H9 (cell line): ENCODE measurements around the gene NDUFAF4. TPM values are rescaled to one million over a fixed set of nuclear protein-coding genes. Genes with fewer than 3 reads are reported as not detected.

Source experiments
- DNase-seq: peaks from one replicate; pipeline ENCODE4 v3.0.0-alpha.2; 2017
- H2AFZ ChIP-seq: one replicate; pipeline ENCODE4 v1.6.1; 2013; ENCODE audit warnings: mild to moderate bottlenecking, low read length, control low read depth, moderate library complexity
- H2AK5ac ChIP-seq: 2 replicates; pipeline ENCODE4 v1.6.1; 2013; ENCODE audit warnings: low read length, control low read depth, mixed read lengths; ENCODE audit not compliant: insufficient read length
- H2BK120ac ChIP-seq: one replicate; pipeline ENCODE4 v1.6.1; 2013; ENCODE audit warnings: low read depth, mild to moderate bottlenecking, low read length, control low read depth, inconsistent platforms; ENCODE audit not compliant: poor library complexity, severe bottlenecking
- H2BK12ac ChIP-seq: 2 replicates; pipeline ENCODE4 v1.6.1; 2013; ENCODE audit warnings: low read length, control low read depth, mixed read lengths, low read depth; ENCODE audit not compliant: insufficient read length
- H2BK15ac ChIP-seq: 2 replicates; pipeline ENCODE4 v1.6.1; 2013; ENCODE audit warnings: low read depth, low read length, control low read depth
- H2BK20ac ChIP-seq: one replicate; pipeline ENCODE4 v1.6.1; 2013; ENCODE audit warnings: low read depth, mild to moderate bottlenecking, low read length, control low read depth, inconsistent platforms; ENCODE audit not compliant: poor library complexity, severe bottlenecking
- H2BK5ac ChIP-seq: 2 replicates; pipeline ENCODE4 v1.6.1; 2013; ENCODE audit warnings: low read length, control low read depth, mixed read lengths; ENCODE audit not compliant: insufficient read length
- H3K14ac ChIP-seq: 2 replicates; pipeline ENCODE4 v1.6.1; 2013; ENCODE audit warnings: low read length, control low read depth; ENCODE audit not compliant: insufficient read depth
- H3K18ac ChIP-seq: 2 replicates; pipeline ENCODE4 v1.6.1; 2013; ENCODE audit warnings: low read depth, mild to moderate bottlenecking, mixed read lengths, low read length, control low read depth; ENCODE audit not compliant: insufficient read length
- H3K23ac ChIP-seq: 2 replicates; pipeline ENCODE4 v1.6.1; 2013; ENCODE audit warnings: low read length, control low read depth, mixed read lengths, low read depth; ENCODE audit not compliant: insufficient read length
- H3K23me2 ChIP-seq: 2 replicates; pipeline ENCODE4 v1.6.1; 2013; ENCODE audit warnings: low read depth, mild to moderate bottlenecking, mixed read lengths, low read length, control low read depth; ENCODE audit not compliant: insufficient read length, poor library complexity, severe bottlenecking
- H3K27ac ChIP-seq: 2 replicates; pipeline ENCODE4 v1.5.1; 2013; ENCODE audit warnings: low read length, control low read depth, mixed read lengths, low read depth; ENCODE audit not compliant: insufficient read length
- H3K27me3 ChIP-seq: 2 replicates; pipeline ENCODE4 v1.6.1; 2013; ENCODE audit warnings: low read length, control low read depth, inconsistent platforms; ENCODE audit not compliant: insufficient read depth
- H3K4ac ChIP-seq: 2 replicates; pipeline ENCODE4 v1.6.1; 2013; ENCODE audit warnings: low read depth, mild to moderate bottlenecking, control low read depth, inconsistent platforms, low read length, moderate library complexity
- H3K4me1 ChIP-seq: 2 replicates; pipeline ENCODE4 v1.6.1; 2013; ENCODE audit warnings: low read length, control low read depth, inconsistent platforms; ENCODE audit not compliant: insufficient read depth
- H3K4me2 ChIP-seq: 2 replicates; pipeline ENCODE4 v1.6.1; 2013; ENCODE audit warnings: low read length, control low read depth, mixed read lengths; ENCODE audit not compliant: insufficient read length, insufficient read depth
- H3K56ac ChIP-seq: 2 replicates; pipeline ENCODE4 v1.6.1; 2013; ENCODE audit warnings: low read depth, mild to moderate bottlenecking, mixed read lengths, low read length, control low read depth; ENCODE audit not compliant: insufficient read length
- H3K79me1 ChIP-seq: 2 replicates; pipeline ENCODE4 v1.6.1; 2013; ENCODE audit warnings: low read depth, mild to moderate bottlenecking, moderate library complexity, low read length, control low read depth, inconsistent platforms; ENCODE audit not compliant: insufficient read depth, poor library complexity, severe bottlenecking
- H3K79me2 ChIP-seq: 2 replicates; pipeline ENCODE4 v1.6.1; 2013; ENCODE audit warnings: low read length, control low read depth, inconsistent platforms; ENCODE audit not compliant: insufficient read depth
- H3K9ac ChIP-seq: 2 replicates; pipeline ENCODE4 v1.6.1; 2013; ENCODE audit warnings: low read length, control low read depth, mixed read lengths; ENCODE audit not compliant: insufficient read length; ENCODE audit errors: extremely low read depth
- H3K9me3 ChIP-seq: one replicate; pipeline ENCODE4 v1.6.1; 2013; ENCODE audit warnings: low read depth, low read length, inconsistent platforms; ENCODE audit not compliant: control insufficient read depth
- H3T11ph ChIP-seq: one replicate; pipeline ENCODE4 v1.6.1; 2013; ENCODE audit warnings: mild to moderate bottlenecking, low read length, control low read depth, inconsistent platforms
- H4K20me1 ChIP-seq: one replicate; pipeline ENCODE4 v1.6.1; 2013; ENCODE audit not compliant: control insufficient read depth, insufficient read length, insufficient read depth
- H4K5ac ChIP-seq: 2 replicates; pipeline ENCODE4 v1.6.1; 2013; ENCODE audit warnings: low read depth, mild to moderate bottlenecking, mixed read lengths, low read length, control low read depth; ENCODE audit not compliant: insufficient read length
- H4K8ac ChIP-seq: replicated peaks from 2 replicates; pipeline ENCODE4 v1.6.1; 2013; ENCODE audit warnings: low read length, control low read depth, mixed read lengths, low read depth; ENCODE audit not compliant: insufficient read length
- H4K91ac ChIP-seq: 2 replicates; pipeline ENCODE4 v1.6.1; 2013; ENCODE audit warnings: low read depth, mild to moderate bottlenecking, moderate library complexity, mixed read lengths, low read length, control low read depth; ENCODE audit not compliant: insufficient read length
- H3K27ac Mint-ChIP-seq, 3 experiments: 2 replicates in 2 of 3; 3 replicates in 1 of 3; pipeline ENCODE4 v1.8.0; 2020 to 2021; ENCODE audit warnings: mixed read lengths in 3 of 3, mild to moderate bottlenecking in 1 of 3, moderate library complexity in 1 of 3
- H3K27me3 Mint-ChIP-seq: 2 replicates; pipeline ENCODE4 v1.8.0; 2021; ENCODE audit warnings: low read depth, mild to moderate bottlenecking, moderate library complexity, mixed read lengths
- H3K36me3 Mint-ChIP-seq, 3 experiments: 2 replicates in 2 of 3; 3 replicates in 1 of 3; pipeline ENCODE4 v1.8.0; 2020 to 2021; ENCODE audit warnings: low read depth in 3 of 3, mixed read lengths in 3 of 3; ENCODE audit not compliant: insufficient read depth in 1 of 3
- H3K4me1 Mint-ChIP-seq, 2 experiments: 2 replicates each; pipeline ENCODE4 v1.8.0; 2020; ENCODE audit warnings: mixed read lengths in 2 of 2
- H3K4me3 Mint-ChIP-seq, 2 experiments: 2 replicates in 1 of 2; 3 replicates in 1 of 2; pipeline ENCODE4 v1.8.0; 2020 to 2021; ENCODE audit warnings: mild to moderate bottlenecking in 2 of 2, mixed read lengths in 2 of 2, moderate library complexity in 1 of 2
- H3K9me3 Mint-ChIP-seq, 2 experiments: 2 replicates in 1 of 2; 3 replicates in 1 of 2; pipeline ENCODE4 v1.8.0; 2020; ENCODE audit warnings: mild to moderate bottlenecking in 2 of 2, mixed read lengths in 2 of 2, moderate library complexity in 1 of 2
- WGBS: extraction: QIAGEN DNeasy Blood & Tissue Kit; methylation state at CpG from one replicate; pipeline ENCODE4 v1.1.7; 2013; ENCODE audit warnings: missing lambda C conversion rate, low lambda C conversion rate, mixed read lengths; ENCODE audit not compliant: insufficient read length; ENCODE audit errors: extremely low coverage; 5-methylcytosine and 5-hydroxymethylcytosine counted together
- total RNA-seq: library from RNA; stranded (reverse); gene quantifications from 2 replicates; pipeline ENCODE4 v1.2.1, GENCODE V29; 2021
- TF ChIP-seq, protein P1 (sequence below): fragments of 200-600 bp; sonication (generic); conservative IDR thresholded peaks from 3 replicates; pipeline ENCODE4 v1.8.0; 2021; ENCODE audit warnings: antibody characterized with exemption, mild to moderate bottlenecking

The NDUFAF4 gene
- total RNA-seq, 1 experiment from 2014 or later: 86.6 TPM

DNA sequence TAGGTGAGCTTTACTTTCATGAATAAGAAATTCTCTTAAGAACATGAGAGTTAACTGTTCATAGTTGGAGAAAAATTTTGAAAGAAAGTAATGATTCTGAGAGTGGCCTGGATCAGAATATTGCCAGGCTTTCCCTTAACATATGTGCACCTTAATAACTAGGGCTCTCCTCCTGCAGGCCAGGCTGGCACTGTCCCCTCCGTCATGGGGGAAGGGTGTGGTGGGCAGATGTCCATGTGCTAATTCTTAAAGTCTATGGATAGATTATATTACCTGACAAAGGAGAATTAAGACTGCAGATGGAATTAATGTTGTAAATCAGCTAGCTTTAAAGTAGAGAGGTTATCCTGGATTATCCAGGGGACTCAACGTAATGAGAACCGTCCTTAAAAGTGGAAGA lies 15.9 kb upstream of the NDUFAF4 start:
- Histone ChIP-seq H4K5ac (no peak overlapping the region), H2BK20ac (no peak overlapping the region), H3K4me2 (no peak overlapping the region), H3K4ac (no peak overlapping the region), H2BK12ac (no peak overlapping the region), H3K79me1 (no peaks in the 10 kb centered on the region), H3K23ac (no peak overlapping the region), H3K9ac (no peak overlapping the region), H3K4me1 (no peaks in the 10 kb centered on the region), H3T11ph (no peak overlapping the region), H2AFZ (no peak overlapping the region), H2BK5ac (no peak overlapping the region), H2BK120ac (no peak overlapping the region), H3K18ac (no peak overlapping the region), H4K8ac (no peak overlapping the region), H3K27ac (no peak overlapping the region), H3K23me2 (no peaks in the 10 kb centered on the region), H3K14ac (no peak overlapping the region), H3K56ac (no peak overlapping the region), H3K9me3 (no peaks in the 10 kb centered on the region), H4K91ac (no peak overlapping the region), H4K20me1 (no peaks in the 10 kb centered on the region), H3K79me2 (no peaks in the 10 kb centered on the region), H2BK15ac (no peak overlapping the region), H2AK5ac (no peak overlapping the region), H3K27me3 (no peaks in the 10 kb centered on the region)
- Mint-ChIP-seq H3K9me3 (peaks cover 4 to 5% of the 10 kb centered on the region in 2 experiments; a peak in 3 of 5 replicates), H3K4me1 (peaks cover 4% of the 10 kb centered on the region in 2 experiments; a peak in 2 of 4 replicates), H3K4me3 (no peak overlapping the region), H3K27ac (no peak overlapping the region), H3K36me3 (no peaks in the 10 kb centered on the region), H3K27me3 (peaks cover 1% of the 10 kb centered on the region; the same call in 1 of the 2 replicates)
- WGBS: no CpG with 5 or more reads among the region's 3 CpGs
- DNase-seq: no peak
- TF ChIP-seq, protein P1, sequence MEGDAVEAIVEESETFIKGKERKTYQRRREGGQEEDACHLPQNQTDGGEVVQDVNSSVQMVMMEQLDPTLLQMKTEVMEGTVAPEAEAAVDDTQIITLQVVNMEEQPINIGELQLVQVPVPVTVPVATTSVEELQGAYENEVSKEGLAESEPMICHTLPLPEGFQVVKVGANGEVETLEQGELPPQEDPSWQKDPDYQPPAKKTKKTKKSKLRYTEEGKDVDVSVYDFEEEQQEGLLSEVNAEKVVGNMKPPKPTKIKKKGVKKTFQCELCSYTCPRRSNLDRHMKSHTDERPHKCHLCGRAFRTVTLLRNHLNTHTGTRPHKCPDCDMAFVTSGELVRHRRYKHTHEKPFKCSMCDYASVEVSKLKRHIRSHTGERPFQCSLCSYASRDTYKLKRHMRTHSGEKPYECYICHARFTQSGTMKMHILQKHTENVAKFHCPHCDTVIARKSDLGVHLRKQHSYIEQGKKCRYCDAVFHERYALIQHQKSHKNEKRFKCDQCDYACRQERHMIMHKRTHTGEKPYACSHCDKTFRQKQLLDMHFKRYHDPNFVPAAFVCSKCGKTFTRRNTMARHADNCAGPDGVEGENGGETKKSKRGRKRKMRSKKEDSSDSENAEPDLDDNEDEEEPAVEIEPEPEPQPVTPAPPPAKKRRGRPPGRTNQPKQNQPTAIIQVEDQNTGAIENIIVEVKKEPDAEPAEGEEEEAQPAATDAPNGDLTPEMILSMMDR: no peak
